ENCODE data around the gene NELL1. TPM values are rescaled to one million over a fixed set of nuclear protein-coding genes. Genes with fewer than 3 reads are reported as not detected.

NELL1 gene
- polyA plus RNA-seq, 1 of the 3 experiments (the other 2 are of a cell fraction), result not detected

DNA sequence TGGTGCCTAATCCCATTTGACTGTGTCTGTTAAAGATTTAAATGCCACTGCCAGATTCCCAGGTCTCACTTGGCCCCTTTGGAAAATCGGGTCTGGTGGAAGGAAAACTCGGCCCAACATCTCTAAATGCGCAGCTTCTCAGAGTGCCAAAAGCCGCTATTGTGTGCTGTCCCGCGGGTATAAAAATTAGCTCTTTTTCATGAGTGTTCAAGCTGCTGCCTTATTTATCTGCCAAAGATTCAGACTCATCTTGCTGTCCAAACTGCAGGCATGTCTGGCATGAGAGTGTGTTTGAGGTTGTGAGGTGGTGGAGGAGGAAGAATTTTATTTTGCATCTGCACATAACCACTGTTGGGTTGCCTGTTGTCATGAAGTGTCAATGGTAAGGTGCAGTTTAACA lies 91.4 kb downstream of the NELL1 start:
- H3F3A ChIP-seq (replicated peaks; ENCODE audit: insufficient read depth), result no peaks in the 10 kb centered on the region
- POLR2A ChIA-PET, result no interaction called here
- H4K20me1 ChIP-seq (ENCODE audit: insufficient read depth), result no peaks in the 10 kb centered on the region
- no peak for DNase-seq
- H2AFZ ChIP-seq (ENCODE audit: low read depth), result no peak overlapping the region
- no peaks in the 10 kb centered on the region for H3K9me3 ChIP-seq
- H3K4me2 ChIP-seq, result no peak overlapping the region
- no peaks in the 10 kb centered on the region; a peak in 1 of 4 replicates for H3K4me1 ChIP-seq (ENCODE audit: control insufficient read depth in 1 of 2, insufficient read depth in 2 of 2, low read depth in 1 of 2, low read length in 1 of 2)
- H3K9ac ChIP-seq, result no peak overlapping the region
- no peak for TF ChIP-seq FOSL2 (IDR thresholded peaks at IDR 0.05; ENCODE audit: borderline replicate concordance, low read depth)
- TF ChIP-seq, protein P1, sequence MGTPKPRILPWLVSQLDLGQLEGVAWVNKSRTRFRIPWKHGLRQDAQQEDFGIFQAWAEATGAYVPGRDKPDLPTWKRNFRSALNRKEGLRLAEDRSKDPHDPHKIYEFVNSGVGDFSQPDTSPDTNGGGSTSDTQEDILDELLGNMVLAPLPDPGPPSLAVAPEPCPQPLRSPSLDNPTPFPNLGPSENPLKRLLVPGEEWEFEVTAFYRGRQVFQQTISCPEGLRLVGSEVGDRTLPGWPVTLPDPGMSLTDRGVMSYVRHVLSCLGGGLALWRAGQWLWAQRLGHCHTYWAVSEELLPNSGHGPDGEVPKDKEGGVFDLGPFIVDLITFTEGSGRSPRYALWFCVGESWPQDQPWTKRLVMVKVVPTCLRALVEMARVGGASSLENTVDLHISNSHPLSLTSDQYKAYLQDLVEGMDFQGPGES (IDR thresholded peaks at IDR 0.05; ENCODE audit: low read depth, low read length), result no peak
- no peaks in the 10 kb centered on the region for H3K79me2 ChIP-seq (ENCODE audit: insufficient read depth)
- no peaks in the 10 kb centered on the region for H3K9me2 ChIP-seq
- WGBS (ENCODE audit: low lambda C conversion rate), result 50% methylated on average over 6 of the region's 6 CpGs
- CTCF ChIA-PET, result interaction anchor here (0.6 kb wide), 1 partner anchor 613 kb away, joined by 4 read pairs; no protein-coding TSS in a partner anchor
- H3K27me3 ChIP-seq (ENCODE audit: insufficient read depth), result no peaks in the 10 kb centered on the region
- H3K4me3 ChIP-seq (ENCODE audit: low read depth in 2 of 2, low read length in 1 of 2), result no peak overlapping the region
- H3K27ac ChIP-seq (ENCODE audit: low read depth in 2 of 2, low read length in 1 of 2), result no peak overlapping the region
- H3K36me3 ChIP-seq (replicated peaks in 1 of 2; ENCODE audit: control insufficient read depth in 1 of 2, insufficient read depth in 2 of 2, low read length in 1 of 2), result no peaks in the 10 kb centered on the region

DNA sequence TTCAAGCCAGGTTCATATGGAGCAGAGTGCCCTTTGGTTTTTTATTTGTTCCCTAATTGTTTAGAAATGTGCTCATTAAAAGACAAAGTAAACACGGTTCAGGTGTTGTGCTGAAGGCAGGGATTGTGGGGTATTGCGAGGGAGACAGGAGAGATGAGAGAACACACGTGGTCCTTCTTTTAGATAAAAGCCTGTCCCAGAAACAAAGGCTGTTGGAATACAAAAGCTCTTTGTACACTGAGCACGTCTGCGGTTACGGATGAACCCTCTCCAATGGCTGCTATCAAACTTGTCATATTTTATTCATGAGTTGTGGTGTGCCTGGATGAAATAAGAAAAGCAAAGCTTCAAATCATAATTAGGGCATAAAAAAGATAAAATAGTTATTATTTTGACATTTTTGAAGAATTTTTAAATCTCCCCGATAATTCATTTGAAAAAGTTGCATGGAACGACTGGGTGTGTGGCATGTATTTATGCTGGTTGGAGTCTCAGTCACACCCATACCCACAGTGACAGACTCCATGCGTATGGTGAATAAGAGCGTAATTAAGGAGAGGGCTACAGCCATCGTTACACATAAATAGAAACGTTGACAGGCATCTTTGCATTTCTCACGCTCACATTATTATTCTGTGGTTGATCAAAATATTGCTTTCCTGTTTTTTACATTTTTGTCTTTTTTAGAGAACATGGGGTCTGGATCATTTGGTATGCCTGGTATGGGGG lies 92.9 kb downstream of the NELL1 start:
- H3F3A ChIP-seq (replicated peaks; ENCODE audit: insufficient read depth), result no peaks in the 10 kb centered on the region
- ChIA-PET POLR2A (no interaction called here), CTCF (no interaction called here)
- no peak for DNase-seq
- H2AFZ ChIP-seq (ENCODE audit: low read depth), result no peak overlapping the region
- H3K9me3 ChIP-seq, result no peaks in the 10 kb centered on the region
- no peak overlapping the region for H3K4me3 ChIP-seq (ENCODE audit: low read depth in 2 of 2, low read length in 1 of 2)
- H3K27ac ChIP-seq (ENCODE audit: low read depth in 2 of 2, low read length in 1 of 2), result no peak overlapping the region
- no peaks in the 10 kb centered on the region for H3K9me2 ChIP-seq
- no peak for TF ChIP-seq GATA2 (CRISPR knock-in tag; IDR thresholded peaks at IDR 0.05)
- TF ChIP-seq MXI1 (IDR thresholded peaks at IDR 0.05; ENCODE audit: low read depth, low read length), result no peak
- TF ChIP-seq YY1 (IDR thresholded peaks at IDR 0.05; ENCODE audit: low read depth), result no peak
- TF ChIP-seq, protein P2, sequence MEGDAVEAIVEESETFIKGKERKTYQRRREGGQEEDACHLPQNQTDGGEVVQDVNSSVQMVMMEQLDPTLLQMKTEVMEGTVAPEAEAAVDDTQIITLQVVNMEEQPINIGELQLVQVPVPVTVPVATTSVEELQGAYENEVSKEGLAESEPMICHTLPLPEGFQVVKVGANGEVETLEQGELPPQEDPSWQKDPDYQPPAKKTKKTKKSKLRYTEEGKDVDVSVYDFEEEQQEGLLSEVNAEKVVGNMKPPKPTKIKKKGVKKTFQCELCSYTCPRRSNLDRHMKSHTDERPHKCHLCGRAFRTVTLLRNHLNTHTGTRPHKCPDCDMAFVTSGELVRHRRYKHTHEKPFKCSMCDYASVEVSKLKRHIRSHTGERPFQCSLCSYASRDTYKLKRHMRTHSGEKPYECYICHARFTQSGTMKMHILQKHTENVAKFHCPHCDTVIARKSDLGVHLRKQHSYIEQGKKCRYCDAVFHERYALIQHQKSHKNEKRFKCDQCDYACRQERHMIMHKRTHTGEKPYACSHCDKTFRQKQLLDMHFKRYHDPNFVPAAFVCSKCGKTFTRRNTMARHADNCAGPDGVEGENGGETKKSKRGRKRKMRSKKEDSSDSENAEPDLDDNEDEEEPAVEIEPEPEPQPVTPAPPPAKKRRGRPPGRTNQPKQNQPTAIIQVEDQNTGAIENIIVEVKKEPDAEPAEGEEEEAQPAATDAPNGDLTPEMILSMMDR (IDR thresholded peaks at IDR 0.05), result no peak
- TF ChIP-seq, protein P3, sequence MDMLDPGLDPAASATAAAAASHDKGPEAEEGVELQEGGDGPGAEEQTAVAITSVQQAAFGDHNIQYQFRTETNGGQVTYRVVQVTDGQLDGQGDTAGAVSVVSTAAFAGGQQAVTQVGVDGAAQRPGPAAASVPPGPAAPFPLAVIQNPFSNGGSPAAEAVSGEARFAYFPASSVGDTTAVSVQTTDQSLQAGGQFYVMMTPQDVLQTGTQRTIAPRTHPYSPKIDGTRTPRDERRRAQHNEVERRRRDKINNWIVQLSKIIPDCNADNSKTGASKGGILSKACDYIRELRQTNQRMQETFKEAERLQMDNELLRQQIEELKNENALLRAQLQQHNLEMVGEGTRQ (IDR thresholded peaks at IDR 0.05; ENCODE audit: borderline replicate concordance, low read depth, low read length), result no peak
- TF ChIP-seq SMC3 (IDR thresholded peaks at IDR 0.05; ENCODE audit: low read depth, low read length), result no peak
- TF ChIP-seq, protein P4, sequence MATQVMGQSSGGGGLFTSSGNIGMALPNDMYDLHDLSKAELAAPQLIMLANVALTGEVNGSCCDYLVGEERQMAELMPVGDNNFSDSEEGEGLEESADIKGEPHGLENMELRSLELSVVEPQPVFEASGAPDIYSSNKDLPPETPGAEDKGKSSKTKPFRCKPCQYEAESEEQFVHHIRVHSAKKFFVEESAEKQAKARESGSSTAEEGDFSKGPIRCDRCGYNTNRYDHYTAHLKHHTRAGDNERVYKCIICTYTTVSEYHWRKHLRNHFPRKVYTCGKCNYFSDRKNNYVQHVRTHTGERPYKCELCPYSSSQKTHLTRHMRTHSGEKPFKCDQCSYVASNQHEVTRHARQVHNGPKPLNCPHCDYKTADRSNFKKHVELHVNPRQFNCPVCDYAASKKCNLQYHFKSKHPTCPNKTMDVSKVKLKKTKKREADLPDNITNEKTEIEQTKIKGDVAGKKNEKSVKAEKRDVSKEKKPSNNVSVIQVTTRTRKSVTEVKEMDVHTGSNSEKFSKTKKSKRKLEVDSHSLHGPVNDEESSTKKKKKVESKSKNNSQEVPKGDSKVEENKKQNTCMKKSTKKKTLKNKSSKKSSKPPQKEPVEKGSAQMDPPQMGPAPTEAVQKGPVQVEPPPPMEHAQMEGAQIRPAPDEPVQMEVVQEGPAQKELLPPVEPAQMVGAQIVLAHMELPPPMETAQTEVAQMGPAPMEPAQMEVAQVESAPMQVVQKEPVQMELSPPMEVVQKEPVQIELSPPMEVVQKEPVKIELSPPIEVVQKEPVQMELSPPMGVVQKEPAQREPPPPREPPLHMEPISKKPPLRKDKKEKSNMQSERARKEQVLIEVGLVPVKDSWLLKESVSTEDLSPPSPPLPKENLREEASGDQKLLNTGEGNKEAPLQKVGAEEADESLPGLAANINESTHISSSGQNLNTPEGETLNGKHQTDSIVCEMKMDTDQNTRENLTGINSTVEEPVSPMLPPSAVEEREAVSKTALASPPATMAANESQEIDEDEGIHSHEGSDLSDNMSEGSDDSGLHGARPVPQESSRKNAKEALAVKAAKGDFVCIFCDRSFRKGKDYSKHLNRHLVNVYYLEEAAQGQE (IDR thresholded peaks at IDR 0.05; ENCODE audit: low read depth, low read length), result no peak
- TF ChIP-seq NRF1 (IDR thresholded peaks at IDR 0.05; ENCODE audit: low read depth, low read length), result no peak
- TF ChIP-seq NFIC (IDR thresholded peaks at IDR 0.05; ENCODE audit: borderline replicate concordance), result no peak
- TF ChIP-seq, protein P5, sequence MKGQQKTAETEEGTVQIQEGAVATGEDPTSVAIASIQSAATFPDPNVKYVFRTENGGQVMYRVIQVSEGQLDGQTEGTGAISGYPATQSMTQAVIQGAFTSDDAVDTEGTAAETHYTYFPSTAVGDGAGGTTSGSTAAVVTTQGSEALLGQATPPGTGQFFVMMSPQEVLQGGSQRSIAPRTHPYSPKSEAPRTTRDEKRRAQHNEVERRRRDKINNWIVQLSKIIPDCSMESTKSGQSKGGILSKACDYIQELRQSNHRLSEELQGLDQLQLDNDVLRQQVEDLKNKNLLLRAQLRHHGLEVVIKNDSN (IDR thresholded peaks at IDR 0.05; ENCODE audit: borderline replicate concordance, low read depth), result no peak
- H3K36me3 ChIP-seq (replicated peaks in 1 of 2; ENCODE audit: control insufficient read depth in 1 of 2, insufficient read depth in 2 of 2, low read length in 1 of 2), result no peaks in the 10 kb centered on the region
- no peaks in the 10 kb centered on the region for H3K27me3 ChIP-seq (ENCODE audit: insufficient read depth)
- no peaks in the 10 kb centered on the region for H3K79me2 ChIP-seq (ENCODE audit: insufficient read depth)
- H3K4me1 ChIP-seq (ENCODE audit: control insufficient read depth in 1 of 2, insufficient read depth in 2 of 2, low read depth in 1 of 2, low read length in 1 of 2), result no peaks in the 10 kb centered on the region; a peak in 1 of 4 replicates
- 45% methylated on average over 13 of the region's 13 CpGs for WGBS (ENCODE audit: low lambda C conversion rate)
- no peaks in the 10 kb centered on the region for H4K20me1 ChIP-seq (ENCODE audit: insufficient read depth)
- H3K9ac ChIP-seq, result no peak overlapping the region
- no peak overlapping the region for H3K4me2 ChIP-seq
